SK-N-SH (cell line): Measurements from ENCODE around the gene MCCC1. TPM values are rescaled to one million over a fixed set of nuclear protein-coding genes. Genes with fewer than 3 reads are reported as not detected.

Experiments
- CTCF ChIA-PET: fragments of 300-600, 350-600 bp; formaldehyde crosslinking; extraction: SDS; loops from one replicate; lab custom pipeline; 2021; lab: Yijun Ruan, JAX
- POLR2A ChIA-PET: fragments of 350-600 bp; sonication (Branson Sonifier 250); formaldehyde crosslinking; extraction: SDS; loops from one replicate; lab custom pipeline; 2020; ENCODE audit warnings: antibody characterized with exemption, inconsistent platforms; lab: Yijun Ruan, JAX
- DNase-seq: peaks from one replicate; pipeline ENCODE4 v3.0.0; 2012
- H2AFZ ChIP-seq: fragments of 200-600 bp; sonication (generic); 2 replicates; pipeline ENCODE4 v1.8.1; 2016; ENCODE audit warnings: antibody characterized with exemption, mild to moderate bottlenecking, low read depth
- H3F3A ChIP-seq: fragments of 200-600 bp; sonication (generic); replicated peaks from 2 replicates; pipeline ENCODE3; 2016; ENCODE audit warnings: antibody characterized with exemption, mild to moderate bottlenecking; ENCODE audit not compliant: insufficient read depth
- H3K27ac ChIP-seq, 2 experiments: fragments of 200-500 bp in 1 of 2; fragments of 200-600 bp in 1 of 2; sonication (Bioruptor generic) in 1 of 2; sonication (generic), shearing (Covaris generic) in 1 of 2; 2 replicates each; pipeline versions ENCODE4 v1.5.1 to v1.6.1; 2014 to 2016; ENCODE audit warnings: low read depth in 2 of 2, inconsistent platforms in 1 of 2, low read length in 1 of 2, mild to moderate bottlenecking in 1 of 2, mixed read lengths in 1 of 2
- H3K27me3 ChIP-seq: fragments of 200-600 bp; sonication (generic), shearing (Covaris generic); 2 replicates; pipeline ENCODE4 v1.6.1; 2016; ENCODE audit warnings: mixed run types; ENCODE audit not compliant: insufficient read depth
- H3K36me3 ChIP-seq, 2 experiments: fragments of 200-500 bp in 1 of 2; fragments of 200-600 bp in 1 of 2; sonication (Bioruptor generic) in 1 of 2; sonication (generic) in 1 of 2; replicated peaks in 1 of 2; 2 replicates each; pipeline versions ENCODE3 to v1.5.1; 2014 to 2016; ENCODE audit warnings: low read length in 1 of 2, mild to moderate bottlenecking in 1 of 2; ENCODE audit not compliant: insufficient read depth in 2 of 2, control insufficient read depth in 1 of 2
- H3K4me1 ChIP-seq, 2 experiments: fragments of 200-500 bp in 1 of 2; fragments of 200-600 bp in 1 of 2; sonication (Bioruptor generic) in 1 of 2; sonication (generic), shearing (Covaris generic) in 1 of 2; 2 replicates each; pipeline versions ENCODE4 v1.5.1 to v1.6.1; 2014 to 2016; ENCODE audit warnings: low read depth in 1 of 2, low read length in 1 of 2, mixed run types in 1 of 2; ENCODE audit not compliant: insufficient read depth in 2 of 2, control insufficient read depth in 1 of 2
- H3K4me2 ChIP-seq: fragments of 200-600 bp; sonication (generic), shearing (Covaris generic); 2 replicates; pipeline ENCODE4 v1.6.1; 2017; ENCODE audit warnings: mixed run types
- H3K4me3 ChIP-seq, 2 experiments: fragments of 200-500 bp in 1 of 2; fragments of 200-600 bp in 1 of 2; sonication (Bioruptor generic) in 1 of 2; sonication (generic), shearing (Covaris generic) in 1 of 2; 2 replicates each; pipeline versions ENCODE4 v1.5.1 to v1.8.1; 2014 to 2016; ENCODE audit warnings: low read depth in 2 of 2, inconsistent platforms in 1 of 2, low read length in 1 of 2, mild to moderate bottlenecking in 1 of 2, mixed read lengths in 1 of 2, moderate library complexity in 1 of 2
- H3K79me2 ChIP-seq: fragments of 200-600 bp; sonication (generic); 2 replicates; pipeline ENCODE4 v1.8.1; 2017; ENCODE audit warnings: mild to moderate bottlenecking; ENCODE audit not compliant: insufficient read depth
- H3K9ac ChIP-seq: fragments of 200-600 bp; sonication (generic); 2 replicates; pipeline ENCODE4 v1.6.1; 2017; ENCODE audit warnings: mixed run types
- H3K9me2 ChIP-seq: fragments of 200-600 bp; sonication (generic); 2 replicates; pipeline ENCODE4 v1.6.1; 2017; ENCODE audit warnings: mixed run types
- H3K9me3 ChIP-seq: fragments of 200-600 bp; sonication (generic); 2 replicates; pipeline ENCODE4 v1.6.1; 2017; ENCODE audit warnings: mixed run types, mild to moderate bottlenecking, moderate library complexity
- H4K20me1 ChIP-seq: fragments of 200-600 bp; sonication (generic); 2 replicates; pipeline ENCODE4 v1.6.1; 2017; ENCODE audit warnings: mild to moderate bottlenecking, mixed run types; ENCODE audit not compliant: insufficient read depth
- ELF1 ChIP-seq: IDR thresholded peaks from 2 replicates; pipeline ENCODE4 v1.4.0; 2012
- EP300 ChIP-seq, 2 experiments: IDR thresholded peaks; 2 replicates each; pipeline versions ENCODE4 v1.4.0 to v1.6.1; 2012; ENCODE audit warnings: borderline replicate concordance in 1 of 2, low read depth in 1 of 2, low read length in 1 of 2
- FOSL2 ChIP-seq: IDR thresholded peaks from 2 replicates; pipeline ENCODE4 v1.4.0; 2012; ENCODE audit warnings: low read depth, mild to moderate bottlenecking, moderate library complexity, borderline replicate concordance
- GABPA ChIP-seq: IDR thresholded peaks from 2 replicates; pipeline ENCODE4 v1.4.0; 2012; ENCODE audit warnings: low read depth, mild to moderate bottlenecking
- MAX ChIP-seq: IDR thresholded peaks from 2 replicates; pipeline ENCODE4 v1.4.0; 2012; ENCODE audit warnings: low read depth
- REST ChIP-seq: IDR thresholded peaks from 2 replicates; pipeline ENCODE4 v1.6.1; 2012; ENCODE audit warnings: mild to moderate bottlenecking, low read depth, low read length, moderate library complexity
- RFX5 ChIP-seq: IDR thresholded peaks from 2 replicates; pipeline ENCODE4 v1.6.1; 2012; ENCODE audit warnings: mild to moderate bottlenecking, improper control_type of control experiment, low read length
- RXRA ChIP-seq: IDR thresholded peaks from 2 replicates; pipeline ENCODE4 v1.4.0; 2012; ENCODE audit warnings: low read depth, mild to moderate bottlenecking, borderline replicate concordance
- TAF1 ChIP-seq: IDR thresholded peaks from 2 replicates; pipeline ENCODE4 v1.6.1; 2012; ENCODE audit warnings: low read depth, mild to moderate bottlenecking, low read length, moderate library complexity, borderline replicate concordance
- TCF12 ChIP-seq: IDR thresholded peaks from 2 replicates; pipeline ENCODE4 v1.4.0; 2012
- TEAD4 ChIP-seq: IDR thresholded peaks from 2 replicates; pipeline ENCODE4 v1.4.0; 2012; ENCODE audit warnings: mild to moderate bottlenecking, borderline replicate concordance; ENCODE audit not compliant: insufficient read depth
- USF1 ChIP-seq: IDR thresholded peaks from 2 replicates; pipeline ENCODE4 v1.4.0; 2012; ENCODE audit warnings: low read depth, borderline replicate concordance
- USF2 ChIP-seq: fragments of 150-350 bp; IDR thresholded peaks from 2 replicates; pipeline ENCODE4 v1.6.1; 2017; ENCODE audit warnings: antibody characterized with exemption, low read length, low read depth, borderline replicate concordance
- WGBS: methylation state at CpG from one replicate; pipeline ENCODE4 v1.1.6; 2017; ENCODE audit warnings: low lambda C conversion rate; 5-methylcytosine and 5-hydroxymethylcytosine counted together
- polyA plus RNA-seq, 3 experiments: library from polyadenylated mRNA; depleted of rRNA; stranded (reverse); fragments of >200 nt; gene quantifications; 2 replicates each; pipeline ENCODE4 v1.2.3, GENCODE V29; 2012

MCCC1 gene
- polyA plus RNA-seq, 1 of the 3 experiments (the other 2 are of a cell fraction) = 15.4 TPM

GRCh38 chr3:183129243-183129642 lies 29.9 kb upstream of the MCCC1 start (continued):
- TF ChIP-seq REST (no peak), GABPA (no peak), ELF1 (no peak), TCF12 (no peak), FOSL2 (no peak), TAF1 (no peak)
- TF ChIP-seq, all 33 proteins: peak for 0

- Histone ChIP-seq H3K9ac (no peak overlapping the region), H3K4me1 (peaks cover 0 to 16% of the 10 kb centered on the region in 2 experiments; a peak in 1 of 4 replicates), H3K9me2 (no peaks in the 10 kb centered on the region), H3K36me3 (no peaks in the 10 kb centered on the region), H3F3A (no peaks in the 10 kb centered on the region), H3K27ac (no peak overlapping the region), H3K9me3 (peaks cover 11% of the 10 kb centered on the region; the same call in 1 of the 2 replicates), H3K4me2 (no peak overlapping the region), H3K4me3 (no peak overlapping the region), H3K79me2 (no peaks in the 10 kb centered on the region), H3K27me3 (no peaks in the 10 kb centered on the region), H4K20me1 (no peaks in the 10 kb centered on the region), H2AFZ (no peak overlapping the region)
- DNase-seq = no peak
- WGBS = 86% methylated on average over 3 of the region's 3 CpGs
- POLR2A ChIA-PET = no interaction called here
- TF ChIP-seq TEAD4 (no peak), TCF12 (no peak), USF1 (no peak), MAX (no peak), TAF1 (no peak), RXRA (no peak), RFX5 (no peak)
- CTCF ChIA-PET = interaction anchor here (1.7 to 8.5 kb wide), 2 partner anchors 11 to 254 kb away, joined by 4 to 143 read pairs; no protein-coding TSS in a partner anchor
Measured at GRCh38 chr3:183128709-183129108, 29.4 kb upstream of the MCCC1 start.

GRCh38 chr3:183123891-183124290 lies 24.6 kb upstream of the MCCC1 start:
- WGBS = 52% methylated on average over 4 of the region's 4 CpGs
- ChIA-PET POLR2A (no interaction called here), CTCF (interaction anchor here (1.3 to 8.5 kb wide), 6 partner anchors 15 to 259 kb away, joined by 3 to 143 read pairs (median 20); no protein-coding TSS in a partner anchor)
- Histone ChIP-seq H3K9me2 (no peaks in the 10 kb centered on the region), H3K4me2 (no peak overlapping the region), H3K27me3 (no peaks in the 10 kb centered on the region), H3K27ac (no peak overlapping the region), H3K4me1 (peaks cover 0 to 7% of the 10 kb centered on the region in 2 experiments; a peak in 1 of 4 replicates), H3K9me3 (0 out of 2 replicates have a peak, but pooled peaks cover 2% of the 10 kb centered on the region), H3K4me3 (no peak overlapping the region), H3K36me3 (no peaks in the 10 kb centered on the region), H4K20me1 (no peaks in the 10 kb centered on the region), H3F3A (peaks cover 14% of the 10 kb centered on the region), H3K79me2 (no peaks in the 10 kb centered on the region), H2AFZ (no peak overlapping the region), H3K9ac (no peak overlapping the region)
- TF ChIP-seq TCF12 (no peak), USF2 (no peak), EP300 (IDR thresholded peaks at IDR 0.05; ENCODE audit: borderline replicate concordance in 1 of 2, low read depth in 1 of 2, low read length in 1 of 2) (no peak), FOSL2 (no peak)
- DNase-seq = no peak
